Measurements from ENCODE around the gene ABCC3.

- TF ChIP-seq, protein P1, sequence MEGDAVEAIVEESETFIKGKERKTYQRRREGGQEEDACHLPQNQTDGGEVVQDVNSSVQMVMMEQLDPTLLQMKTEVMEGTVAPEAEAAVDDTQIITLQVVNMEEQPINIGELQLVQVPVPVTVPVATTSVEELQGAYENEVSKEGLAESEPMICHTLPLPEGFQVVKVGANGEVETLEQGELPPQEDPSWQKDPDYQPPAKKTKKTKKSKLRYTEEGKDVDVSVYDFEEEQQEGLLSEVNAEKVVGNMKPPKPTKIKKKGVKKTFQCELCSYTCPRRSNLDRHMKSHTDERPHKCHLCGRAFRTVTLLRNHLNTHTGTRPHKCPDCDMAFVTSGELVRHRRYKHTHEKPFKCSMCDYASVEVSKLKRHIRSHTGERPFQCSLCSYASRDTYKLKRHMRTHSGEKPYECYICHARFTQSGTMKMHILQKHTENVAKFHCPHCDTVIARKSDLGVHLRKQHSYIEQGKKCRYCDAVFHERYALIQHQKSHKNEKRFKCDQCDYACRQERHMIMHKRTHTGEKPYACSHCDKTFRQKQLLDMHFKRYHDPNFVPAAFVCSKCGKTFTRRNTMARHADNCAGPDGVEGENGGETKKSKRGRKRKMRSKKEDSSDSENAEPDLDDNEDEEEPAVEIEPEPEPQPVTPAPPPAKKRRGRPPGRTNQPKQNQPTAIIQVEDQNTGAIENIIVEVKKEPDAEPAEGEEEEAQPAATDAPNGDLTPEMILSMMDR (IDR thresholded peaks at IDR 0.05; ENCODE audit: extremely low read depth in 1 of 2, insufficient read depth in 1 of 2, low read depth in 1 of 2, low read length in 2 of 2): no peak
- no peak for TF ChIP-seq POLR2AphosphoS5 (IDR thresholded peaks at IDR 0.05; ENCODE audit: insufficient read depth, low read depth, low read length)
- TF ChIP-seq POLR2A (IDR thresholded peaks at IDR 0.05; ENCODE audit: low read depth, low read length): no peak
- no peak for TF ChIP-seq MYC (IDR thresholded peaks at IDR 0.05; ENCODE audit: low read depth, low read length)
These were observed 43.2 kb downstream of the ABCC3 start for GRCh38 chr17:50677851-50678375.

All from endothelial cell of umbilical vein (primary cell).